Upper lobe of right lung (tissue), 1 donor: ENCODE data around the gene FBXO47. TPM values are rescaled to one million over a fixed set of nuclear protein-coding genes. Genes with fewer than 3 reads are reported as not detected.
"Not testable (repeated sequence)": the region's sequence is repeated elsewhere in the genome, so short reads cannot be mapped to it uniquely, and the experiment has no call there.

Experiments used
- ATAC-seq: fragments of 200-7000 bp; cut with Tn5 transposase; one replicate; pipeline ENCODE4 v1.9.1; 2020; ENCODE audit warnings: mild to moderate bottlenecking, moderate library complexity
- DNase-seq: peaks from one replicate; pipeline ENCODE4 v3.0.0-alpha.2; 2020
- H3K27ac ChIP-seq: fragments of 200-600 bp; one replicate; pipeline ENCODE4 v1.8.0; 2022
- H3K27me3 ChIP-seq: fragments of 200-600 bp; one replicate; pipeline ENCODE4 v1.8.0; 2022; ENCODE audit warnings: mild to moderate bottlenecking
- H3K36me3 ChIP-seq: fragments of 200-600 bp; one replicate; pipeline ENCODE4 v1.8.0; 2022
- H3K4me1 ChIP-seq: fragments of 200-600 bp; one replicate; pipeline ENCODE4 v1.8.0; 2022
- H3K4me3 ChIP-seq: fragments of 200-600 bp; one replicate; pipeline ENCODE4 v1.8.0; 2022; ENCODE audit warnings: mild to moderate bottlenecking
- H3K9me3 ChIP-seq: fragments of 200-600 bp; one replicate; pipeline ENCODE4 v1.8.0; 2022
- CTCF ChIP-seq: fragments of 200-600 bp; IDR thresholded peaks from one replicate; pipeline ENCODE4 v1.8.0; 2022; ENCODE audit warnings: antibody characterized with exemption
- intact Hi-C: fragments of 100-400 bp; cut with DNase I; formaldehyde crosslinking; loops from one replicate; pipeline ENCODE4 v1.11.0; 2022
- total RNA-seq: library from RNA; stranded (reverse); fragmentation: NEBNext Ultra II Directional; extraction: Animal tissue kit (Norgen Biotek cat#: 25700); gene quantifications from one replicate; pipeline ENCODE4 v1.2.1, GENCODE V29; 2021
- donor health status: DM: no; HTN: yes; CAD: no; lungs with severe emphysema.

Gene FBXO47
- total RNA-seq, 1 donor from 2014 or later, result not detected

DNA sequence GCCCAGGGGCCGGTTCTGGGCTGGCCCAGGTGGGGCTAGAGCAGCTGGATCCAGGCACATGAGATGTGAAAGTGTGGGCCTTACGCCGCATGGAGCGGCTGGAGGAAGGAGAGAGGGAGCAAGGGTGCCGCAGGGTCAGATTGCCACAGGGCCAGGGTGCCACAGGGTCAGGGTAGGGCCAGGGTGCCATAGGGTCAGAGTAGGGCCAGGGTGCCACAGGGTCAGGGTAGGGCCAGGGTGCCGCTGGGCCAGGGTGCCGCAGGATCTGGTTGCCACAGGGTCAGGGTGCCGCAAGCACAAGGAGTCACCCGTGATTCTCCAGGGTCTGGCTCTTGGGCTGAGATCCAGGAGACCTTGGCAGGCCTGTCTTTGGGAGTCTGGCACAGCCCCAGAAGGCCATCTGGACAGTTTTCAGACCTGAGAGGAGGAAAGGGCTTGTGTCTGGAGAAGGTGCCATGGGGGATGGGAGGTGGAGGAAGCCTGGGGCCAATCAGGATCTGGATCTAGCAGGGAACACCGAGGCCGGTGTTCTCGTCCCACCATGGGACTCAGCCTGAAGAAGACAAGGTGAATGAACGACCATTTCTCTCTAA is 54.9 kb downstream of the FBXO47 start:
- DNase-seq (peak; percentile 65), ATAC-seq (peak; percentile 42)
- Histone ChIP-seq H3K4me1 (peaks cover 54% of the 10 kb centered on the region), H3K36me3 (peaks cover 60% of the 10 kb centered on the region), H3K27me3 (no peaks in the 10 kb centered on the region), H3K4me3 (no peak overlapping the region), H3K27ac (peak overlapping the region; percentile 45), H3K9me3 (no peaks in the 10 kb centered on the region)
- intact Hi-C loops, result no loop called here
- no peak for TF ChIP-seq CTCF

DNA sequence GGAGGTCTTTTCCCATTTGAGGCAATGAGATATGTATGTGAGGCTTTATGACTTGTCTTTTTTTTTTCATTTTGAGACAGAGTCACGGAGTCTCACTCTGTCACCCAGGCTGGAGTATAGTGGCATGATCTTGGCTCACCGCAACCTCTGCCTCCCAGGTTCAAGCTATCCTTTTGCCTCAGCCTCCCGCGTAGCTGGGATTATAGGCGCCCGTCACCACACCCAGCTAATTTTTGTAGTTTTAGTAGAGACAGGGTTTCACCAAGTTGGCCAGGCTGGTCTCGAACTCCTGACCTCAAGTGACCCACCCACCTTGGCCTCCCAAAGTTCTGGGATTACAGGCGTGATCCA is 55.5 kb downstream of the FBXO47 start:
- Histone ChIP-seq H3K27ac (peak overlapping the region; percentile 45), H3K4me1 (peaks cover 60% of the 10 kb centered on the region), H3K36me3 (peaks cover 54% of the 10 kb centered on the region)
- DNase-seq, H3K27me3 ChIP-seq, intact Hi-C loops, ATAC-seq, H3K4me3 ChIP-seq, H3K9me3 ChIP-seq: not testable (repeated sequence)

GRCh38 chr17:38911081-38911730 is 56.0 kb downstream of the FBXO47 start:
- Histone ChIP-seq H3K4me3 (no peak overlapping the region), H3K27ac (peak overlapping the region; percentile 45), H3K9me3 (no peaks in the 10 kb centered on the region), H3K36me3 (peaks cover 49% of the 10 kb centered on the region), H3K4me1 (peaks cover 65% of the 10 kb centered on the region), H3K27me3 (no peaks in the 10 kb centered on the region)
- DNase-seq, result peak; percentile 51
- no peak for TF ChIP-seq CTCF
- intact Hi-C loops, result no loop called here
- ATAC-seq, result no peak

DNA sequence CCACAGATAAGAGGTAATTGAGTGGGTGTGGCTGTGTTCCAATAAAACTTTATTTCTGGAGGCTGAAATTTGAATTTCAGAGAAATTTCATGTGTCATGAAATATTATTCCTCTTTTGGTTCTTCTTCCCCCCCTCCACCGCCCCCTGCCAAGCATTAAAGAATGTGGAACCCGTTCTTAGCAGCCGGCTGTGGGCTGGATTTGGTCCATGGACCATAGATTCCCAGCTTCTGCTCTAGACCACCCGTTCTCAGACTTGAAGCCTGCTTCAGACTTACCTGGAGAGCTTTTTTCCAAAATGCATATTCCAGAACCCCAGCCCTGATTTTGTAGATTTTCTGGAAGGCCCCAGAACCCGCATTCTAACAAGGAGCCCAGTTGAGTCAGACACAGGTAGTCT is 56.9 kb downstream of the FBXO47 start:
- Histone ChIP-seq H3K27ac (no peak overlapping the region), H3K36me3 (peaks cover 41% of the 10 kb centered on the region), H3K4me3 (no peak overlapping the region), H3K9me3 (no peaks in the 10 kb centered on the region), H3K4me1 (peaks cover 74% of the 10 kb centered on the region), H3K27me3 (no peaks in the 10 kb centered on the region)
- DNase-seq, result peak; percentile 5
- ATAC-seq, result no peak
- intact Hi-C loops, result no loop called here
- TF ChIP-seq CTCF, result no peak

- H3K4me3 ChIP-seq, result no peak overlapping the region
- H3K36me3 ChIP-seq, result peaks cover 42% of the 10 kb centered on the region
- DNase-seq, result peak; percentile 61
- peaks cover 70% of the 10 kb centered on the region for H3K4me1 ChIP-seq
- no peaks in the 10 kb centered on the region for H3K27me3 ChIP-seq
- ATAC-seq, result peak; percentile 34
- intact Hi-C loops, result no loop called here
- no peak for TF ChIP-seq CTCF
- peak overlapping the region; percentile 60 for H3K27ac ChIP-seq
- H3K9me3 ChIP-seq, result no peaks in the 10 kb centered on the region
Observed at GRCh38 chr17:38908676-38909181, 58.5 kb downstream of the FBXO47 start.

GRCh38 chr17:38907930-38908675 is 59.1 kb downstream of the FBXO47 start:
- no peak for DNase-seq
- intact Hi-C loops, result no loop called here
- Histone ChIP-seq H3K27ac (peak overlapping the region; percentile 60), H3K36me3 (peaks cover 48% of the 10 kb centered on the region), H3K9me3 (no peaks in the 10 kb centered on the region), H3K4me1 (peaks cover 70% of the 10 kb centered on the region), H3K27me3 (no peaks in the 10 kb centered on the region), H3K4me3 (no peak overlapping the region)
- no peak for TF ChIP-seq CTCF
- ATAC-seq, result no peak
